Measurements from ENCODE around the gene TMPRSS11B.
"Not testable (repeated sequence)": the region's sequence is repeated elsewhere in the genome, so short reads cannot be mapped to it uniquely, and the experiment has no call there.

TMPRSS11B gene

GRCh38 chr4:68245594-68245993 lies at the start of gene TMPRSS11B:
TSS of gene TMPRSS11B (minus strand) at chr4:68245694. CDS start at chr4:68245558, 136 bp downstream.
- no peak for DNase-seq (ENCODE audit: low read depth)

- no peak for DNase-seq (ENCODE audit: low read depth)
These were observed 45.8 kb upstream of the TMPRSS11B start for GRCh38 chr4:68291256-68291655.

- no peak for DNase-seq (ENCODE audit: low read depth)
These were observed 42.9 kb upstream of the TMPRSS11B start for GRCh38 chr4:68288393-68288740.

GRCh38 chr4:68287704-68288392 lies 42.4 kb upstream of the TMPRSS11B start:
- no peak for DNase-seq (ENCODE audit: low read depth)

GRCh38 chr4:68283714-68284113 lies 38.2 kb upstream of the TMPRSS11B start:
- DNase-seq (ENCODE audit: low read depth) = no peak

- no peak for DNase-seq (ENCODE audit: low read depth)
These were observed 37.6 kb upstream of the TMPRSS11B start for GRCh38 chr4:68283095-68283494.

- not testable (repeated sequence) for DNase-seq (ENCODE audit: low read depth)
These were observed 36.6 kb upstream of the TMPRSS11B start for GRCh38 chr4:68281796-68282740.

- no peak for DNase-seq (ENCODE audit: low read depth)
These were observed 32.5 kb upstream of the TMPRSS11B start for GRCh38 chr4:68278029-68278428.

- DNase-seq (ENCODE audit: low read depth) = no peak
These were observed 32.1 kb upstream of the TMPRSS11B start for GRCh38 chr4:68277627-68278026.

- DNase-seq (ENCODE audit: low read depth) = no peak
These were observed 27.4 kb upstream of the TMPRSS11B start for GRCh38 chr4:68272860-68273259.

- no peak for DNase-seq (ENCODE audit: low read depth)
These were observed 26.9 kb upstream of the TMPRSS11B start for GRCh38 chr4:68272380-68272779.

- DNase-seq (ENCODE audit: low read depth) = no peak
These were observed 26.4 kb upstream of the TMPRSS11B start for GRCh38 chr4:68271851-68272357.

- DNase-seq (ENCODE audit: low read depth) = no peak
These were observed 22.0 kb upstream of the TMPRSS11B start for GRCh38 chr4:68267433-68267944.

- DNase-seq (ENCODE audit: low read depth) = no peak
These were observed 19.5 kb upstream of the TMPRSS11B start for GRCh38 chr4:68264875-68265565.

- no peak for DNase-seq (ENCODE audit: low read depth)
These were observed 13.7 kb upstream of the TMPRSS11B start for GRCh38 chr4:68259191-68259590.

- DNase-seq (ENCODE audit: low read depth) = no peak
These were observed 12.2 kb upstream of the TMPRSS11B start for GRCh38 chr4:68257719-68258118.

GRCh38 chr4:68256284-68256683 lies 10.8 kb upstream of the TMPRSS11B start:
- DNase-seq (ENCODE audit: low read depth) = no peak

GRCh38 chr4:68250151-68250930 lies 4.8 kb upstream of the TMPRSS11B start:
- DNase-seq (ENCODE audit: low read depth) = no peak

- DNase-seq (ENCODE audit: low read depth) = no peak
These were observed 3.9 kb upstream of the TMPRSS11B start for GRCh38 chr4:68249434-68249833.

- DNase-seq (ENCODE audit: low read depth) = no peak
These were observed 4.9 kb downstream of the TMPRSS11B start for GRCh38 chr4:68240620-68241019.

GRCh38 chr4:68228568-68228967 lies 16.9 kb downstream of the TMPRSS11B start:
- no peak for DNase-seq (ENCODE audit: low read depth)

Measured in stimulated activated CD4-positive, alpha-beta T cell treated with anti-CD3 and anti-CD28 coated beads, Interleukin-2, amount 100 ng/mL, for 4 hours (primary cell).